ENCODE results near the gene MGST2.
"Not testable (repeated sequence)": the region's sequence is repeated elsewhere in the genome, so short reads cannot be mapped to it uniquely, and the experiment has no call there.

MGST2 gene

GRCh38 chr4:139630126-139630495, 35.5 kb upstream of the MGST2 start:
- ATAC-seq = no peak
- TF ChIP-seq ZFP3 (CRISPR knock-in tag; IDR thresholded peaks at IDR 0.05) = no peak
- TF ChIP-seq TOX (CRISPR knock-in tag; IDR thresholded peaks at IDR 0.05; ENCODE audit: borderline replicate concordance) = no peak
- TF ChIP-seq TSHZ2 (CRISPR knock-in tag; IDR thresholded peaks at IDR 0.05) = no peak
- TF ChIP-seq TCF4 (CRISPR knock-in tag; IDR thresholded peaks at IDR 0.05; ENCODE audit: borderline replicate concordance) = no peak
- TF ChIP-seq ISL1 (CRISPR knock-in tag; IDR thresholded peaks at IDR 0.05) = no peak
- no peak for TF ChIP-seq POU6F1 (CRISPR knock-in tag; IDR thresholded peaks at IDR 0.05; ENCODE audit: borderline replicate concordance, low read depth)
- TF ChIP-seq GLIS3 (CRISPR knock-in tag; IDR thresholded peaks at IDR 0.05) = no peak
- TF ChIP-seq BACH2 (CRISPR knock-in tag; IDR thresholded peaks at IDR 0.05; ENCODE audit: borderline replicate concordance) = no peak

GRCh38 chr4:139630991-139631390, 34.6 kb upstream of the MGST2 start:
- no peak for ATAC-seq
- no peak for TF ChIP-seq PATZ1 (CRISPR knock-in tag; IDR thresholded peaks at IDR 0.05; ENCODE audit: borderline replicate concordance)
- TF ChIP-seq GLIS3 (CRISPR knock-in tag; IDR thresholded peaks at IDR 0.05) = no peak

- TF ChIP-seq CREB5 (CRISPR knock-in tag; IDR thresholded peaks at IDR 0.05; ENCODE audit: low read depth) = no peak
- no peak for TF ChIP-seq ZNF8 (CRISPR knock-in tag; IDR thresholded peaks at IDR 0.05)
- no peak for TF ChIP-seq SNAI2 (CRISPR knock-in tag; IDR thresholded peaks at IDR 0.05)
- no peak for TF ChIP-seq BACH2 (CRISPR knock-in tag; IDR thresholded peaks at IDR 0.05; ENCODE audit: borderline replicate concordance)
- no peak for TF ChIP-seq ESRRG (CRISPR knock-in tag; IDR thresholded peaks at IDR 0.05)
- no peak for TF ChIP-seq TSHZ2 (CRISPR knock-in tag; IDR thresholded peaks at IDR 0.05)
- TF ChIP-seq RARB (CRISPR knock-in tag; IDR thresholded peaks at IDR 0.05) = no peak
- TF ChIP-seq GLIS3 (CRISPR knock-in tag; IDR thresholded peaks at IDR 0.05) = no peak
- no peak for TF ChIP-seq TCF4 (CRISPR knock-in tag; IDR thresholded peaks at IDR 0.05; ENCODE audit: borderline replicate concordance)
- ATAC-seq = no peak
Observed at GRCh38 chr4:139631791-139632190, 33.8 kb upstream of the MGST2 start.

- ATAC-seq = not testable (repeated sequence)
Observed at GRCh38 chr4:139632739-139633138, 32.9 kb upstream of the MGST2 start.

GRCh38 chr4:139633195-139633594, 32.4 kb upstream of the MGST2 start:
- ATAC-seq = no peak
- TF ChIP-seq BACH2 (CRISPR knock-in tag; IDR thresholded peaks at IDR 0.05; ENCODE audit: borderline replicate concordance) = no peak
- TF ChIP-seq CSDC2 (CRISPR knock-in tag; IDR thresholded peaks at IDR 0.05) = no peak
- TF ChIP-seq CSRNP3 (CRISPR knock-in tag; IDR thresholded peaks at IDR 0.05) = no peak
- TF ChIP-seq ZNF70 (CRISPR knock-in tag; IDR thresholded peaks at IDR 0.05) = no peak
- TF ChIP-seq OSR1 (CRISPR knock-in tag; IDR thresholded peaks at IDR 0.05) = no peak
- TF ChIP-seq POU6F1 (CRISPR knock-in tag; IDR thresholded peaks at IDR 0.05; ENCODE audit: borderline replicate concordance, low read depth) = no peak

All from SK-N-SH treated with all-trans-retinoic acid at 6 μM for 48 hours (cell line).